Endothelial cell of umbilical vein (primary cell): ENCODE measurements around the gene CNTN5. TPM values are rescaled to one million over a fixed set of nuclear protein-coding genes. Genes with fewer than 3 reads are reported as not detected.

Experiments
- BruUV-seq: library from RNA; stranded (reverse); fragments of 400-500 nt; replicated peaks from 2 replicates; lab custom pipeline; 2021; lab: Mats Ljungman, UMichigan
- CTCF ChIA-PET: fragments of 300-600, 350-600 bp; sonication (Branson Sonifier 250); formaldehyde crosslinking; loops from one replicate; lab custom pipeline; 2021; ENCODE audit warnings: antibody characterized with exemption, inconsistent platforms; lab: Charles Lee
- POLR2A ChIA-PET: fragments of 300-600, 350-600 bp; sonication (Branson Sonifier 250); formaldehyde crosslinking; loops from one replicate; lab custom pipeline; 2021; ENCODE audit warnings: antibody characterized with exemption, inconsistent platforms; lab: Charles Lee
- DNase-seq: peaks from one replicate; pipeline ENCODE4 v3.0.0-alpha.2; 2011; ENCODE audit warnings: low read depth, low spot score
- FAIRE-seq: peaks from 2 replicates; lab custom pipeline; 2011; peaks lifted over from hg19 to GRCh38; lab: Jason Lieb, UNC
- H2AFZ ChIP-seq: 2 replicates; pipeline ENCODE4 v1.6.0; 2012; ENCODE audit warnings: low read depth, low read length, control low read depth, inconsistent platforms
- H3K27ac ChIP-seq: 2 replicates; pipeline ENCODE4 v1.5.1; 2011; ENCODE audit warnings: low read depth, mild to moderate bottlenecking, control low read depth, low read length, moderate library complexity; ENCODE audit not compliant: insufficient read depth
- H3K27me3 ChIP-seq, 2 experiments: 2 replicates each; pipeline versions ENCODE4 v1.6.0 to v1.6.1; 2011; ENCODE audit warnings: low read length in 2 of 2, mixed read lengths in 1 of 2; ENCODE audit not compliant: control insufficient read depth in 2 of 2, insufficient read depth in 2 of 2
- H3K36me3 ChIP-seq, 2 experiments: 2 replicates in 1 of 2; 3 replicates in 1 of 2; pipeline ENCODE4 v1.5.1; 2011; ENCODE audit warnings: low read length in 2 of 2, mild to moderate bottlenecking in 1 of 2, moderate library complexity in 1 of 2; ENCODE audit not compliant: control insufficient read depth in 2 of 2, insufficient read depth in 2 of 2; ENCODE audit errors: extremely low read depth in 1 of 2
- H3K4me1 ChIP-seq: 3 replicates; pipeline ENCODE4 v1.5.1; 2011; ENCODE audit warnings: mild to moderate bottlenecking, low read length; ENCODE audit not compliant: control insufficient read depth, insufficient read depth; ENCODE audit errors: extremely low read depth
- H3K4me2 ChIP-seq: 2 replicates; pipeline ENCODE4 v1.6.1; 2011; ENCODE audit warnings: low read length, control low read depth, mixed read lengths; ENCODE audit not compliant: insufficient read depth
- H3K4me3 ChIP-seq, 3 experiments: fragments of 200-600 bp in 1 of 3; sonication (generic), shearing (Covaris generic) in 1 of 3; replicated peaks in 1 of 3; 2 replicates each; pipeline ENCODE4 v1.5.1; 2011 to 2016; ENCODE audit warnings: control low read depth in 3 of 3, low read length in 3 of 3, mild to moderate bottlenecking in 2 of 3, inconsistent platforms in 1 of 3, low read depth in 1 of 3, moderate library complexity in 1 of 3; ENCODE audit not compliant: insufficient read depth in 1 of 3
- H3K79me2 ChIP-seq: 2 replicates; pipeline ENCODE4 v1.6.0; 2012; ENCODE audit warnings: low read length, inconsistent platforms; ENCODE audit not compliant: control insufficient read depth, insufficient read depth
- H3K9ac ChIP-seq: replicated peaks from 2 replicates; pipeline ENCODE3; 2011; ENCODE audit warnings: low read length, control low read depth; ENCODE audit not compliant: insufficient read depth; ENCODE audit errors: extremely low read depth
- H3K9me1 ChIP-seq: replicated peaks from 3 replicates; pipeline ENCODE4 v1.6.0; 2011; ENCODE audit warnings: mild to moderate bottlenecking, low read length; ENCODE audit not compliant: control insufficient read depth, insufficient read depth; ENCODE audit errors: extremely low read depth
- H3K9me3 ChIP-seq: replicated peaks from 2 replicates; pipeline ENCODE4 v1.5.1; 2012; ENCODE audit warnings: low read length, inconsistent platforms; ENCODE audit not compliant: control insufficient read depth, insufficient read depth
- H4K20me1 ChIP-seq: replicated peaks from 2 replicates; pipeline ENCODE3; 2011; ENCODE audit warnings: mild to moderate bottlenecking, low read length; ENCODE audit not compliant: control insufficient read depth, insufficient read depth; ENCODE audit errors: extremely low read depth
- EZH2 ChIP-seq: IDR thresholded peaks from 2 replicates; pipeline ENCODE4 v1.6.1; 2012; ENCODE audit warnings: borderline replicate concordance, low read depth, mild to moderate bottlenecking, moderate library complexity, low read length, inconsistent platforms; ENCODE audit not compliant: severe bottlenecking
- FOS ChIP-seq: IDR thresholded peaks from 2 replicates; pipeline ENCODE4 v1.6.1; 2011; ENCODE audit warnings: mild to moderate bottlenecking, low read length, moderate library complexity, borderline replicate concordance; ENCODE audit not compliant: insufficient read depth
- GATA2 ChIP-seq: IDR thresholded peaks from 2 replicates; pipeline ENCODE4 v1.7.0; 2011; ENCODE audit warnings: low read depth, mild to moderate bottlenecking, moderate library complexity, mixed read lengths, low read length; ENCODE audit not compliant: insufficient read length, insufficient read depth
- JUN ChIP-seq: IDR thresholded peaks from 2 replicates; pipeline ENCODE4 v1.6.1; 2011; ENCODE audit warnings: borderline replicate concordance, low read depth; ENCODE audit not compliant: insufficient read length, insufficient read depth
- MAX ChIP-seq: IDR thresholded peaks from 2 replicates; pipeline ENCODE4 v1.6.1; 2011; ENCODE audit not compliant: insufficient read depth, insufficient read length
- MYC ChIP-seq: IDR thresholded peaks from one replicate; pipeline ENCODE4 v1.6.1; 2011; ENCODE audit warnings: mild to moderate bottlenecking, low read depth, low read length
- POLR2A ChIP-seq: IDR thresholded peaks from 2 replicates; pipeline ENCODE4 v1.6.1; 2012; ENCODE audit warnings: low read depth, mild to moderate bottlenecking, control low read depth, low read length
- POLR2AphosphoS5 ChIP-seq: IDR thresholded peaks from 2 replicates; pipeline ENCODE4 v1.6.1; 2012; ENCODE audit warnings: low read depth, mild to moderate bottlenecking, control low read depth, low read length, moderate library complexity; ENCODE audit not compliant: insufficient read depth
- dilution Hi-C: fragments of 300-500 bp; cut with MboI; formaldehyde crosslinking; loops from one replicate; pipeline ENCODE4 v1.15.0; 2019; ENCODE audit warnings: low sequenced_read_pairs; ENCODE audit not compliant: extremely low pct_ligation_motif_present
- intact Hi-C: fragments of 100-400 bp; cut with micrococcal nuclease; formaldehyde crosslinking; loops from one replicate; pipeline ENCODE4 v1.10.0; 2022
- polyA plus RNA-seq, 4 experiments: library from polyadenylated mRNA; depleted of rRNA in 3 of 4; stranded (reverse) in 3 of 4; unstranded in 1 of 4; fragments of >200 nt; gene quantifications; 2 replicates each; pipeline versions ENCODE4 v1.2.1 to v1.2.3, GENCODE V29; 2011 to 2012; ENCODE audit warnings: missing spikeins in 1 of 4
- total RNA-seq: library from RNA; stranded (reverse); gene quantifications from 2 replicates; pipeline ENCODE4 v1.2.3, GENCODE V29; 2021
- TF ChIP-seq, protein P1 (sequence below), 2 donors: IDR thresholded peaks; 1 replicate in 1 of 2; 2 replicates in 1 of 2; pipeline ENCODE4 v1.5.1; 2011; ENCODE audit warnings: low read length in 2 of 2, mild to moderate bottlenecking in 2 of 2, moderate library complexity in 2 of 2, control low read depth in 1 of 2, inconsistent platforms in 1 of 2, low read depth in 1 of 2; ENCODE audit not compliant: insufficient read depth in 1 of 2; ENCODE audit errors: extremely low read depth in 1 of 2

The CNTN5 gene
- total and polyA plus RNA-seq, 2 donors (not counting 3 experiments of a cell fraction or from before 2014, with no cell fraction given) = not detected

GRCh38 chr11:99410636-99411035 is 389.9 kb downstream of the CNTN5 start:
- Histone ChIP-seq H4K20me1 (no peaks in the 10 kb centered on the region), H3K4me2 (no peak overlapping the region), H3K4me1 (no peaks in the 10 kb centered on the region), H2AFZ (no peak overlapping the region), H3K9ac (no peak overlapping the region), H3K9me3 (peaks cover 5% of the 10 kb centered on the region), H3K9me1 (no peaks in the 10 kb centered on the region), H3K4me3 (no peak overlapping the region), H3K27ac (no peak overlapping the region), H3K36me3 (no peaks in the 10 kb centered on the region), H3K27me3 (no peaks in the 10 kb centered on the region), H3K79me2 (no peaks in the 10 kb centered on the region)
- CTCF ChIA-PET = no interaction called here
- dilution Hi-C loops (no loop called here), intact Hi-C loops (no loop called here)
- BruUV-seq = no TSS peak
- DNase-seq = no peak
- POLR2A ChIA-PET = no interaction called here
- FAIRE-seq = no peak
- TF ChIP-seq JUN (no peak), POLR2A (no peak), MYC (no peak), FOS (no peak), GATA2 (no peak), POLR2AphosphoS5 (no peak), MAX (no peak), EZH2 (no peak)
- TF ChIP-seq, protein P1, sequence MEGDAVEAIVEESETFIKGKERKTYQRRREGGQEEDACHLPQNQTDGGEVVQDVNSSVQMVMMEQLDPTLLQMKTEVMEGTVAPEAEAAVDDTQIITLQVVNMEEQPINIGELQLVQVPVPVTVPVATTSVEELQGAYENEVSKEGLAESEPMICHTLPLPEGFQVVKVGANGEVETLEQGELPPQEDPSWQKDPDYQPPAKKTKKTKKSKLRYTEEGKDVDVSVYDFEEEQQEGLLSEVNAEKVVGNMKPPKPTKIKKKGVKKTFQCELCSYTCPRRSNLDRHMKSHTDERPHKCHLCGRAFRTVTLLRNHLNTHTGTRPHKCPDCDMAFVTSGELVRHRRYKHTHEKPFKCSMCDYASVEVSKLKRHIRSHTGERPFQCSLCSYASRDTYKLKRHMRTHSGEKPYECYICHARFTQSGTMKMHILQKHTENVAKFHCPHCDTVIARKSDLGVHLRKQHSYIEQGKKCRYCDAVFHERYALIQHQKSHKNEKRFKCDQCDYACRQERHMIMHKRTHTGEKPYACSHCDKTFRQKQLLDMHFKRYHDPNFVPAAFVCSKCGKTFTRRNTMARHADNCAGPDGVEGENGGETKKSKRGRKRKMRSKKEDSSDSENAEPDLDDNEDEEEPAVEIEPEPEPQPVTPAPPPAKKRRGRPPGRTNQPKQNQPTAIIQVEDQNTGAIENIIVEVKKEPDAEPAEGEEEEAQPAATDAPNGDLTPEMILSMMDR (IDR thresholded peaks at IDR 0.05; ENCODE audit: extremely low read depth in 1 of 2, insufficient read depth in 1 of 2, low read depth in 1 of 2, low read length in 2 of 2) = no peak
